T-cell (primary cell): Measurements from ENCODE around the gene PSMD1. TPM values are rescaled to one million over a fixed set of nuclear protein-coding genes. Genes with fewer than 3 reads are reported as not detected.

ENCODE experiments used
- ATAC-seq, 4 experiments: fragments of 200-7000 bp in 3 of 4; fragments of 150-1000 bp in 1 of 4; cut with Tn5 transposase; replicated peaks in 1 of 4; 1 replicate in 3 of 4; 2 replicates in 1 of 4; pipeline ENCODE4 v1.10.0; 2021; ENCODE audit warnings: moderate library complexity in 3 of 4, mild to moderate bottlenecking in 2 of 4, moderate number of reproducible peaks in 1 of 4
- CTCF ChIA-PET, 2 donors: fragments of 300-600 bp; sonication (Branson Sonifier 250); formaldehyde crosslinking; loops; one replicate each; lab custom pipeline; 2022; ENCODE audit warnings: antibody characterized with exemption in 2 of 2; lab: Charles Lee
- POLR2A ChIA-PET, 2 donors: fragments of 300-600 bp; sonication (Branson Sonifier 250); formaldehyde crosslinking; loops; one replicate each; lab custom pipeline; 2022; ENCODE audit warnings: antibody characterized with exemption in 2 of 2; lab: Charles Lee
- DNase-seq, 35 experiments: peaks; one replicate each; pipeline versions ENCODE4 v3.0.0 to v3.0.0-alpha.2; 2013 to 2023
- H3K27ac ChIP-seq: one replicate; pipeline ENCODE4 v1.5.1; 2013; ENCODE audit warnings: low read length
- H3K27me3 ChIP-seq, 2 experiments: replicated peaks in 1 of 2; 1 replicate in 1 of 2; 2 replicates in 1 of 2; pipeline versions ENCODE4 v1.6.1 to v1.7.0; 2013; ENCODE audit warnings: low read length in 1 of 2, mixed read lengths in 1 of 2; ENCODE audit not compliant: control insufficient read depth in 2 of 2, insufficient read depth in 2 of 2; ENCODE audit errors: extremely low read depth in 1 of 2
- H3K36me3 ChIP-seq, 2 donors: 1 replicate in 1 of 2; 2 replicates in 1 of 2; pipeline versions ENCODE4 v1.6.1 to v1.7.0; 2013; ENCODE audit warnings: low read length in 1 of 2; ENCODE audit not compliant: control insufficient read depth in 2 of 2, insufficient read depth in 1 of 2; ENCODE audit errors: extremely low read depth in 1 of 2
- H3K4me1 ChIP-seq, 2 experiments: 1 replicate in 1 of 2; 2 replicates in 1 of 2; pipeline versions ENCODE4 v1.6.1 to v1.7.0; 2013; ENCODE audit warnings: low read length in 2 of 2, mixed read lengths in 1 of 2; ENCODE audit not compliant: insufficient read depth in 2 of 2, control insufficient read depth in 1 of 2; ENCODE audit errors: extremely low read depth in 1 of 2
- H3K4me3 ChIP-seq, 2 donors: 1 replicate in 1 of 2; 2 replicates in 1 of 2; pipeline versions ENCODE4 v1.5.1 to v1.7.0; 2013; ENCODE audit warnings: mild to moderate bottlenecking in 2 of 2, low read length in 1 of 2, moderate library complexity in 1 of 2; ENCODE audit not compliant: control insufficient read depth in 1 of 2; ENCODE audit errors: extremely low read depth in 1 of 2
- H3K9me3 ChIP-seq: 2 replicates; pipeline ENCODE4 v1.7.0; 2013
- H3K27ac Mint-ChIP-seq, 2 donors: one replicate each; pipeline ENCODE4 v1.8.0; 2020 to 2021; ENCODE audit warnings: mild to moderate bottlenecking in 2 of 2, mixed read lengths in 2 of 2
- H3K27me3 Mint-ChIP-seq, 2 donors: one replicate each; pipeline ENCODE4 v1.8.0; 2021 to 2022; ENCODE audit warnings: mixed read lengths in 2 of 2
- H3K36me3 Mint-ChIP-seq: one replicate; pipeline ENCODE4 v1.8.0; 2021; ENCODE audit warnings: mixed read lengths
- H3K4me1 Mint-ChIP-seq, 3 donors: one replicate each; pipeline ENCODE4 v1.8.0; 2020 to 2022; ENCODE audit warnings: mixed read lengths in 3 of 3, mild to moderate bottlenecking in 1 of 3
- H3K4me3 Mint-ChIP-seq, 3 donors: one replicate each; pipeline ENCODE4 v1.8.0; 2020 to 2022; ENCODE audit warnings: mild to moderate bottlenecking in 3 of 3, mixed read lengths in 3 of 3, moderate library complexity in 3 of 3
- H3K9me3 Mint-ChIP-seq, 3 donors: one replicate each; pipeline ENCODE4 v1.8.0; 2020 to 2022; ENCODE audit warnings: mixed read lengths in 3 of 3
- WGBS: methylation state at CpG from one replicate; pipeline ENCODE4 v1.1.5; 2013; ENCODE audit warnings: missing lambda C conversion rate; ENCODE audit not compliant: insufficient coverage; 5-methylcytosine and 5-hydroxymethylcytosine counted together
- total RNA-seq, 35 experiments: library from RNA in 6 of 35; stranded (reverse) in 6 of 35; fragments of 120-200 nt in 1 of 35; gene quantifications; one replicate each; pipeline versions ENCODE4 v1.2.1 to v1.2.4 and lab custom pipeline; 2013 to 2026

PSMD1 gene
- total RNA-seq, 5 donors from 2014 or later (not counting 1 experiment from before 2014, with no cell fraction given) = 39.5 to 48.2 (median 46.9) TPM

- H3K36me3 Mint-ChIP-seq = peaks cover 53% of the 10 kb centered on the region
- H3K27ac Mint-ChIP-seq = no peak overlapping the region
- POLR2A ChIA-PET = no interaction called here
Observed at GRCh38 chr2:231110551-231110950, 53.9 kb downstream of the PSMD1 start.

GRCh38 chr2:231111987-231112386 lies 55.3 kb downstream of the PSMD1 start:
- POLR2A ChIA-PET = interaction anchor here in 1 of 2 donors (0.6 kb wide), 1 partner anchor 8 kb away, joined by 3 read pairs; no protein-coding TSS in a partner anchor
- Mint-ChIP-seq H3K4me1 (no peaks in the 10 kb centered on the region), H3K9me3 (no peaks in the 10 kb centered on the region), H3K36me3 (peaks cover 56% of the 10 kb centered on the region), H3K27me3 (no peaks in the 10 kb centered on the region), H3K27ac (no peak overlapping the region), H3K4me3 (no peak overlapping the region)
- DNase-seq (no peak), ATAC-seq (no peak)
- Histone ChIP-seq H3K4me3 (no peak overlapping the region), H3K27ac (no peak overlapping the region), H3K9me3 (no peaks in the 10 kb centered on the region), H3K36me3 (peaks cover 3 to 23% of the 10 kb centered on the region in 2 donors), H3K27me3 (no peaks in the 10 kb centered on the region), H3K4me1 (no peaks in the 10 kb centered on the region)
- CTCF ChIA-PET = interaction anchor here in 1 of 2 donors (0.6 kb wide), 1 partner anchor 34 kb away, joined by 3 read pairs; no protein-coding TSS in a partner anchor
- WGBS = 100% methylated on average over 1 of the region's 1 CpG

More at GRCh38 chr2:231110551-231110950, 53.9 kb downstream of the PSMD1 start:
- Histone ChIP-seq H3K36me3 (peaks cover 3 to 25% of the 10 kb centered on the region in 2 donors), H3K27me3 (no peaks in the 10 kb centered on the region), H3K4me1 (no peaks in the 10 kb centered on the region), H3K4me3 (no peak overlapping the region), H3K27ac (no peak overlapping the region), H3K9me3 (no peaks in the 10 kb centered on the region)
- CTCF ChIA-PET = interaction anchor here in 1 of 2 donors (0.6 kb wide), 1 partner anchor 486 kb away, joined by 3 read pairs; no protein-coding TSS in a partner anchor
- no peaks in the 10 kb centered on the region for H3K9me3 Mint-ChIP-seq
- no peak for DNase-seq
- no peak overlapping the region for H3K4me3 Mint-ChIP-seq
- H3K4me1 Mint-ChIP-seq = no peaks in the 10 kb centered on the region
- 80% methylated on average over 1 of the region's 1 CpG for WGBS
- H3K27me3 Mint-ChIP-seq = no peaks in the 10 kb centered on the region
- ATAC-seq = no peak

- Histone ChIP-seq H3K36me3 (peaks cover 3 to 20% of the 10 kb centered on the region in 2 donors), H3K4me1 (no peaks in the 10 kb centered on the region), H3K4me3 (no peak overlapping the region), H3K27ac (no peak overlapping the region), H3K9me3 (no peaks in the 10 kb centered on the region), H3K27me3 (no peaks in the 10 kb centered on the region)
- Mint-ChIP-seq H3K4me3 (no peak overlapping the region), H3K27ac (no peak overlapping the region), H3K36me3 (peaks cover 54% of the 10 kb centered on the region), H3K27me3 (no peaks in the 10 kb centered on the region), H3K4me1 (peaks cover 0 to 4% (median 0%) of the 10 kb centered on the region in 3 donors), H3K9me3 (no peaks in the 10 kb centered on the region)
- POLR2A ChIA-PET = no interaction called here
- DNase-seq = no peak
- ATAC-seq = no peak
- CTCF ChIA-PET = interaction anchor here in 1 of 2 donors (0.6 kb wide), 1 partner anchor 338 kb away, joined by 7 read pairs; no protein-coding TSS in a partner anchor
- 100% methylated on average over 3 of the region's 5 CpGs for WGBS
Observed at GRCh38 chr2:231113489-231113888, 56.8 kb downstream of the PSMD1 start.

DNA sequence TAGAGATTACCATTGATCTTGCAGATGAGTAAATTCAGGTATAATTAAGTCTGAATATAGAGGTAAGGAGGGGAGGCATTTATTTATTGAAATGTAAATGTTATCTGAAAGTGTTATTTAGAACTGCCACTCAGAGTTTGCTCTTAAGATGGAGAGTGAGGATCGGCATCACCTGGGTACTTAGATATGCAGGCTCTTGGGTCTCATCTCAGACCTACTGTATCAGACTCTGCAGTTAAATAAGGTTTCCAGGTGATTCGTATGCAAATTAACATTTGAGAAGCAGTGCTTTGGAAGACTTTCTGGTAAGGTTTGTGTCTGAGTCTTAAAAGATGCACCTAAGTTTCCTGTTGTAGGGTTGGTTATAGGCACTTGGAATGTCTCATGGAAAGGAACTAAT lies 59.0 kb downstream of the PSMD1 start:
- H3K9me3 Mint-ChIP-seq = no peaks in the 10 kb centered on the region
- no peak for DNase-seq
- no peak overlapping the region for H3K4me3 Mint-ChIP-seq
- no peaks in the 10 kb centered on the region for H3K27me3 Mint-ChIP-seq
- peaks cover 44% of the 10 kb centered on the region for H3K36me3 Mint-ChIP-seq
- H3K27ac ChIP-seq = no peak overlapping the region
- H3K4me1 Mint-ChIP-seq = peaks cover 2 to 7% (median 7%) of the 10 kb centered on the region in 3 donors
- no peaks in the 10 kb centered on the region for H3K9me3 ChIP-seq
- no peak overlapping the region for H3K27ac Mint-ChIP-seq
- H3K4me1 ChIP-seq = no peaks in the 10 kb centered on the region
- no peak for ATAC-seq
- ChIA-PET POLR2A (no interaction called here), CTCF (interaction anchor here in 1 of 2 donors (0.6 kb wide), 1 partner anchor 123 kb away, joined by 3 read pairs; no protein-coding TSS in a partner anchor)
- no peaks in the 10 kb centered on the region for H3K27me3 ChIP-seq
- 94% methylated on average over 2 of the region's 2 CpGs for WGBS
- H3K36me3 ChIP-seq = peaks cover 3 to 10% of the 10 kb centered on the region in 2 donors
- H3K4me3 ChIP-seq = no peak overlapping the region

DNA sequence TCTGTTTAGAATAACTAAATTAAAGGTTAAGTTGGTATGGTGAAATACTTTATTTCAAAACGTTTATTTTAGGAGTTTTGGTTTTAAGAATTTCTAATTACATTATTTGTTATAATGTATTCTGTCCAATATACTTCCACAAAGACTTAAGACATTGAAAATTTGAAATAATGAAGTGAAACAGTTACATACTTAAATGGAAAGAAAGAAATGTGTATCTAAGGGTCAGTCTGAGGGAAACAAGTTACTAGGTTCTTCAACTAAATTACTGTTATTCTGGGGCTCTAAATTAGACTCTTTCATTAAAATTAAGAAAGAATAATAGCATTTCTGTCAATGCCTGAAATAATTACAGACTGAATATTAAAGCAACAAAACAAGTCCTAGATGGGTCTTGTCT lies 60.5 kb downstream of the PSMD1 start:
- H3K4me1 ChIP-seq = peaks cover 0 to 4% of the 10 kb centered on the region in 2 experiments
- peaks cover 1 to 3% of the 10 kb centered on the region in 2 donors for H3K36me3 ChIP-seq
- CTCF ChIA-PET = no interaction called here
- H3K27ac ChIP-seq = no peak overlapping the region
- no CpG with 5 or more reads among the region's 1 CpG for WGBS
- Mint-ChIP-seq H3K27ac (no peak overlapping the region), H3K4me1 (peaks cover 4 to 8% (median 7%) of the 10 kb centered on the region in 3 donors), H3K9me3 (no peaks in the 10 kb centered on the region), H3K27me3 (no peaks in the 10 kb centered on the region), H3K36me3 (peaks cover 35% of the 10 kb centered on the region), H3K4me3 (no peak overlapping the region)
- H3K9me3 ChIP-seq = no peaks in the 10 kb centered on the region
- ATAC-seq (no peak), DNase-seq (no peak)
- no peaks in the 10 kb centered on the region for H3K27me3 ChIP-seq
- H3K4me3 ChIP-seq = no peak overlapping the region
- POLR2A ChIA-PET = no interaction called here

DNA sequence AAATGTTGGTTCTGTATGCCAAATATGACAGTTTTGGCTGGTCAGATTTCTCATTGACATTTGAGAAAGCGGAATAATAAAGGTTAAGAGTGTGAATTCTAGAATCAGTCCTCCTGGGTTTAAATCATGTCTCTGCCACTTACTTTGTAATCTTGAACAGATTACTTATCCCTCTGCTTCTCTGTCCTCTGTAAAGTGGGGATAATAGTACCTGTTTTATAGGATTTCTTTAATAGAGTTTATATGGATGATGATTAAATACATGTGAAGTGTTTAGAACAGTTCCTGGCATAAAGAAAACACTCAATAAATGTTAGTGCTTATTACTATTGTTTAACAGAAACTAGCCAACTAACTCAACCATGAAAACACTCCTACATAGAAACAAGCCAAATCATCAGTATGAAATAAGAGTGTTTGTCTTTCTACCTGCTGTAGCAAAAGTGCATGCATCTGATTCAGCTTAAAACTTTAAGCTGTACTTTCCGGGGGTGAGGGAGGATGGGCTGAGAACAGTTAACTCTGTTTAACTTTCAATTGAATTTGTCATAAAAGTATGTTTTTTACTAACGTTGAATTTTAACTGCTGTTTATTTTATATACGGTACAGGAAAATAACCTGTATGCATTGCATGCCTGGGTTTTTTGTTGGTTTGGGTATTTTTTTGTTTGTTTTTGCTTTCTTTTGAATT lies 61.4 kb downstream of the PSMD1 start:
- Histone ChIP-seq H3K4me1 (peaks cover 0 to 10% of the 10 kb centered on the region in 2 experiments), H3K9me3 (no peaks in the 10 kb centered on the region), H3K4me3 (no peak overlapping the region), H3K27me3 (no peaks in the 10 kb centered on the region), H3K36me3 (peaks cover 0 to 3% of the 10 kb centered on the region in 2 donors), H3K27ac (no peak overlapping the region)
- DNase-seq (no peak), ATAC-seq (no peak)
- POLR2A ChIA-PET = no interaction called here
- CTCF ChIA-PET = no interaction called here
- Mint-ChIP-seq H3K9me3 (no peaks in the 10 kb centered on the region), H3K4me1 (peaks cover 4 to 10% (median 7%) of the 10 kb centered on the region in 3 donors), H3K27ac (no peak overlapping the region), H3K36me3 (peaks cover 30% of the 10 kb centered on the region), H3K4me3 (no peak overlapping the region), H3K27me3 (no peaks in the 10 kb centered on the region)
- WGBS = 80% methylated on average over 1 of the region's 4 CpGs
